Erythroblast (primary cell): ENCODE results near the gene FZR1.
"Not testable (repeated sequence)": the region's sequence is repeated elsewhere in the genome, so short reads cannot be mapped to it uniquely, and the experiment has no call there.

ENCODE experiments used
- DNase-seq, 2 experiments: peaks; one replicate each; lab custom pipeline; 2025; lab: John Stamatoyannopoulos, UW
- GATA1 ChIP-seq: IDR thresholded peaks from 2 replicates; pipeline ENCODE4 v1.6.1; 2011; ENCODE audit warnings: low read depth, mild to moderate bottlenecking, control low read depth, low read length, moderate library complexity
- POLR2A ChIP-seq: IDR thresholded peaks from 2 replicates; pipeline ENCODE4 v1.6.1; 2011; ENCODE audit warnings: mild to moderate bottlenecking, low read length

The FZR1 gene

GRCh38 chr19:3555653-3556422 is 49.7 kb downstream of the FZR1 start:
- no peak for DNase-seq
- TF ChIP-seq GATA1: no peak
- TF ChIP-seq POLR2A: no peak

GRCh38 chr19:3556423-3556977 is 50.4 kb downstream of the FZR1 start:
- TF ChIP-seq GATA1 (no peak), POLR2A (no peak)
- no peak for DNase-seq

- TF ChIP-seq GATA1 (no peak), POLR2A (no peak)
- peak in 1 of 2 experiments; percentile 64 for DNase-seq
Measured at GRCh38 chr19:3556978-3557460, 50.9 kb downstream of the FZR1 start.

- DNase-seq: peak; percentile 93 to 97
- peak; percentile 43 for TF ChIP-seq POLR2A
- TF ChIP-seq GATA1: no peak
Measured at GRCh38 chr19:3557461-3558248, 51.5 kb downstream of the FZR1 start, which contains the start of gene MFSD12. TSS of gene MFSD12 (minus strand) at chr19:3557586. CDS start at chr19:3557403, 183 bp downstream.

GRCh38 chr19:3563709-3564524 is 57.8 kb downstream of the FZR1 start:
- TF ChIP-seq GATA1 (no peak), POLR2A (no peak)
- no peak for DNase-seq

GRCh38 chr19:3565139-3565538 is 59.0 kb downstream of the FZR1 start:
- TF ChIP-seq POLR2A (no peak), GATA1 (no peak)
- DNase-seq: no peak

GRCh38 chr19:3570042-3570441 is 63.9 kb downstream of the FZR1 start:
- not testable (repeated sequence) for DNase-seq

GRCh38 chr19:3570606-3571011 is 64.5 kb downstream of the FZR1 start:
- no peak for DNase-seq
- TF ChIP-seq POLR2A (no peak), GATA1 (no peak)

- DNase-seq: peak; percentile 100
Measured at GRCh38 chr19:3572132-3572854, 66.2 kb downstream of the FZR1 start.

GRCh38 chr19:3572855-3573161 is 66.7 kb downstream of the FZR1 start, which contains the start of gene HMG20B:
TSS of gene HMG20B (plus strand) at chr19:3572944. CDS start at chr19:3573310, 366 bp downstream.
- no peak for DNase-seq
- no peak for TF ChIP-seq POLR2A
- no peak for TF ChIP-seq GATA1

More at GRCh38 chr19:3572132-3572854, 66.2 kb downstream of the FZR1 start:
- TF ChIP-seq GATA1 (no peak), POLR2A (no peak)

- TF ChIP-seq GATA1: no peak
- peak in 1 of 2 experiments; percentile 66 for DNase-seq
Measured at GRCh38 chr19:3573162-3573857, 67.2 kb downstream of the FZR1 start.

GRCh38 chr19:3573858-3574637 is 67.9 kb downstream of the FZR1 start:
- no peak for TF ChIP-seq POLR2A
- TF ChIP-seq GATA1: no peak
- DNase-seq: peak; percentile 86 to 90
